ENCODE results near the gene PC.

DNA sequence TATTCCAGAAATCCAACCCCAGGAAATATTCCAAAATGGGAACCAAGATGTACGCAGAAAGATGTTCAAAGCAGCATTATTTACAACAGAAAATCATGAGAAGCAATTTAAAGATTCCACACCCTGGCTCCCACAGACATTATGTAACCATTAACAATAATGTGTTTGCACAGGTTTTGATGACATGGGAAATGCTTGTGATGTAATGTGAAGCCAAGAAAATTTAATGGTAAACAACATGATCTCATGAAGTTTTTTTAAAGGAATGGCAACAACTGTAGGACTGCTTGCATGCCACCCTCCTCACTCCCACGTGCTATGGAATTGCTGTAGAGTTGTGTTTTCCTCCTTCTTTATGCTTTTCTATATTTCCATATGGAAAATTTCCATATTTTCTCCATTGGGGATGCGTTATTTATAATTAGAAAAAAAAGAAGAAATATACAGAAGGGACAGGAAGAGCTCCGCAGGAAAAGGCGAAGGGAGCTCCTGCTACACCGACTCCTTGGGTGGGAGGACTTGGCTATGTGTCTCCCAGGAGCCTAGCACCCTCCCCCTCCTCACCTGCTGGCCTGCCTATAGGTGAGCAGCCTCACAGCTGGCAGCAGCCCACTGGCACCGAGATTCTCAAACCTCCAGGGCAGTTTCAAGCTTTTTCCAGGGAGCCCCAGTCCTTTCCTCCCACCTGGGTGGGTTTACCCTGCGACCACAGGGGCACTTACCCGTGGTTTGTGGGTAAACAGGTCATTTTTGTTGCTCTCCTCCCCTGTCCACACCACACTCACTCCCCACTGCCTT, 80.4 kb downstream of the PC start:
- TF ChIP-seq CTCF (IDR thresholded peaks at IDR 0.05; ENCODE audit: low read length) (no peak), EZH2 (optimal IDR thresholded peaks at IDR 0.05; ENCODE audit: low read depth, low read length) (no peak), EZH2phosphoT487 (IDR thresholded peaks at IDR 0.05; ENCODE audit: low read length) (no peak)

Data from MM.1S (cell line).